ENCODE measurements around the gene KDM2A. TPM values are rescaled to one million over a fixed set of nuclear protein-coding genes. Genes with fewer than 3 reads are reported as not detected.

The KDM2A gene
- total RNA-seq, 1 experiment from 2014 or later, result 65.3 TPM

GRCh38 chr11:67273260-67273990 lies 154.4 kb downstream of the KDM2A start:
- intact Hi-C loops (cut with micrococcal nuclease), result no loop called here
- no TSS peak for BruUV-seq (replicated peaks)
- no peak overlapping the region for H3K4me3 ChIP-seq (ENCODE audit: low read length)
- peaks cover 15% of the 10 kb centered on the region for H3K4me1 ChIP-seq (ENCODE audit: insufficient read depth, low read length)
- no peaks in the 10 kb centered on the region for H3K9me2 ChIP-seq (replicated peaks; ENCODE audit: low read length)
- no peak overlapping the region for H3K27ac ChIP-seq (ENCODE audit: low read length)
- ChIA-PET CTCF (no interaction called here), POLR2A (ENCODE audit: unreplicated experiment) (no interaction called here)
- DNase-seq, result no peak
- peaks cover 14% of the 10 kb centered on the region; the same call in 1 of the 2 replicates for H3K36me3 ChIP-seq (ENCODE audit: low read depth, low read length)
- TF ChIP-seq EZH2 (IDR thresholded peaks at IDR 0.05; ENCODE audit: low read length, unreplicated experiment), result no peak
- no peak for TF ChIP-seq CTCF (conservative IDR thresholded peaks at IDR 0.05; ENCODE audit: low read depth, low read length)
- no peak for TF ChIP-seq EZH2phosphoT487 (IDR thresholded peaks at IDR 0.05; ENCODE audit: borderline replicate concordance, low read length)
- H3K4me2 ChIP-seq (ENCODE audit: low read length), result no peak overlapping the region
- no peak overlapping the region for H3K9ac ChIP-seq (ENCODE audit: low read length)
- H3F3A ChIP-seq (ENCODE audit: low read length, unreplicated experiment), result no peaks in the 10 kb centered on the region
- ATAC-seq, result no peak
- H3K9me3 ChIP-seq (ENCODE audit: low read length), result no peaks in the 10 kb centered on the region
- H3K79me2 ChIP-seq (ENCODE audit: low read length), result peaks cover 86% of the 10 kb centered on the region
- H2AFZ ChIP-seq (ENCODE audit: low read length), result no peak overlapping the region
- peaks cover 42% of the 10 kb centered on the region for H4K20me1 ChIP-seq (ENCODE audit: low read length)
- H3K27me3 ChIP-seq (ENCODE audit: low read length), result no peaks in the 10 kb centered on the region

GRCh38 chr11:67274768-67275605 lies 155.9 kb downstream of the KDM2A start:
- H4K20me1 ChIP-seq (ENCODE audit: low read length), result peaks cover 28% of the 10 kb centered on the region
- POLR2A ChIA-PET (ENCODE audit: unreplicated experiment), result no interaction called here
- no peak for DNase-seq
- H3K9ac ChIP-seq (ENCODE audit: low read length), result no peak overlapping the region
- no peak overlapping the region for H3K4me3 ChIP-seq (ENCODE audit: low read length)
- H3K27ac ChIP-seq (ENCODE audit: low read length), result no peak overlapping the region
- H3K4me2 ChIP-seq (ENCODE audit: low read length), result no peak overlapping the region
- H3K9me2 ChIP-seq (replicated peaks; ENCODE audit: low read length), result no peaks in the 10 kb centered on the region
- H3K79me2 ChIP-seq (ENCODE audit: low read length), result peaks cover 71% of the 10 kb centered on the region
- no peaks in the 10 kb centered on the region for H3K9me3 ChIP-seq (ENCODE audit: low read length)
- ATAC-seq, result no peak
- BruUV-seq (replicated peaks), result no TSS peak
- no peak for TF ChIP-seq EZH2 (IDR thresholded peaks at IDR 0.05; ENCODE audit: low read length, unreplicated experiment)
- no peak for TF ChIP-seq EZH2phosphoT487 (IDR thresholded peaks at IDR 0.05; ENCODE audit: borderline replicate concordance, low read length)
- no peak for TF ChIP-seq CTCF (conservative IDR thresholded peaks at IDR 0.05; ENCODE audit: low read depth, low read length)
- H2AFZ ChIP-seq (ENCODE audit: low read length), result no peak overlapping the region
- H3K36me3 ChIP-seq (ENCODE audit: low read depth, low read length), result peaks cover 22% of the 10 kb centered on the region
- H3K27me3 ChIP-seq (ENCODE audit: low read length), result no peaks in the 10 kb centered on the region
- intact Hi-C loops (cut with micrococcal nuclease), result no loop called here
- CTCF ChIA-PET, result no interaction called here
- peaks cover 3% of the 10 kb centered on the region; the same call in 1 of the 2 replicates for H3K4me1 ChIP-seq (ENCODE audit: insufficient read depth, low read length)
- H3F3A ChIP-seq (ENCODE audit: low read length, unreplicated experiment), result no peaks in the 10 kb centered on the region
